Stomach smooth muscle (tissue), 2 donors: Measurements from ENCODE around the gene HDAC7.

Source experiments
- H3K27ac ChIP-seq: one replicate; pipeline ENCODE4 v1.7.0; 2013; ENCODE audit warnings: mild to moderate bottlenecking, low read length, inconsistent platforms
- H3K27me3 ChIP-seq, 2 donors: one replicate each; pipeline ENCODE4 v1.7.0; 2013; ENCODE audit warnings: low read length in 2 of 2; ENCODE audit not compliant: insufficient read depth in 2 of 2, control insufficient read depth in 1 of 2
- H3K36me3 ChIP-seq, 2 donors: one replicate each; pipeline ENCODE4 v1.7.0; 2013; ENCODE audit warnings: low read length in 2 of 2; ENCODE audit not compliant: control insufficient read depth in 2 of 2, insufficient read depth in 2 of 2
- H3K4me1 ChIP-seq: one replicate; pipeline ENCODE4 v1.7.0; 2013; ENCODE audit warnings: low read length; ENCODE audit not compliant: control insufficient read depth, insufficient read depth
- H3K4me3 ChIP-seq, 2 donors: one replicate each; pipeline ENCODE4 v1.7.0; 2013; ENCODE audit warnings: low read length in 2 of 2
- H3K9ac ChIP-seq, 2 donors: one replicate each; pipeline ENCODE4 v1.7.0; 2013; ENCODE audit warnings: low read length in 2 of 2, mild to moderate bottlenecking in 1 of 2
- H3K9me3 ChIP-seq, 2 donors: one replicate each; pipeline ENCODE4 v1.7.0; 2013; ENCODE audit warnings: low read length in 2 of 2; ENCODE audit not compliant: control insufficient read depth in 2 of 2
- donor health status: healthy.
- donor health status: Pancreatic carcinoma.

The HDAC7 gene

DNA sequence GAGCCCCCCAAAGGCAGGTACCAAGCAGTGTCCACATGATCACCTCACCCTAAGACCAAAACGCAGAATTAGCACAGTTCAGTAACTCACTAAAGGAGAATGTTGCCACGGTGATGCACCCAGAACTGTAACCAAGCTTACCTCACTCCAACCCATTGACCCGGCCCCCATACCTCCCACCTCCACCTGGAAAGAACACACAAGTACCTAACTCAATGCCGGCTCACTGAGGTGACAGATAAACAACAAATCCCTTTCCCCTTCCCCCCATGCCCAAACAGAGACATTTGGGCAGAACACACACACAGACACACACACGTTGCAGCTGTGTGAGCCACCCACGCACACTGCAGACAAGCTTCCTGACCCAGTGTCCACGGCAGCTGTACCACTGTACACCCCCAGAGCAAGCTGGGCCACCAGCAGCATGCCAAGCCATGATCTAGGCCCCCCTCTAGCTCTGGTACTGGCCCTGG is 62.3 kb downstream of the HDAC7 start:
- no peaks in the 10 kb centered on the region for H3K9me3 ChIP-seq
- peak overlapping the region; percentile 33 to 47 for H3K9ac ChIP-seq
- peak overlapping the region; percentile 24 for H3K27ac ChIP-seq
- H3K27me3 ChIP-seq = no peaks in the 10 kb centered on the region
- peaks cover 37% of the 10 kb centered on the region for H3K4me1 ChIP-seq
- peak overlapping the region; percentile 83 to 84 for H3K4me3 ChIP-seq
- no peaks in the 10 kb centered on the region for H3K36me3 ChIP-seq

DNA sequence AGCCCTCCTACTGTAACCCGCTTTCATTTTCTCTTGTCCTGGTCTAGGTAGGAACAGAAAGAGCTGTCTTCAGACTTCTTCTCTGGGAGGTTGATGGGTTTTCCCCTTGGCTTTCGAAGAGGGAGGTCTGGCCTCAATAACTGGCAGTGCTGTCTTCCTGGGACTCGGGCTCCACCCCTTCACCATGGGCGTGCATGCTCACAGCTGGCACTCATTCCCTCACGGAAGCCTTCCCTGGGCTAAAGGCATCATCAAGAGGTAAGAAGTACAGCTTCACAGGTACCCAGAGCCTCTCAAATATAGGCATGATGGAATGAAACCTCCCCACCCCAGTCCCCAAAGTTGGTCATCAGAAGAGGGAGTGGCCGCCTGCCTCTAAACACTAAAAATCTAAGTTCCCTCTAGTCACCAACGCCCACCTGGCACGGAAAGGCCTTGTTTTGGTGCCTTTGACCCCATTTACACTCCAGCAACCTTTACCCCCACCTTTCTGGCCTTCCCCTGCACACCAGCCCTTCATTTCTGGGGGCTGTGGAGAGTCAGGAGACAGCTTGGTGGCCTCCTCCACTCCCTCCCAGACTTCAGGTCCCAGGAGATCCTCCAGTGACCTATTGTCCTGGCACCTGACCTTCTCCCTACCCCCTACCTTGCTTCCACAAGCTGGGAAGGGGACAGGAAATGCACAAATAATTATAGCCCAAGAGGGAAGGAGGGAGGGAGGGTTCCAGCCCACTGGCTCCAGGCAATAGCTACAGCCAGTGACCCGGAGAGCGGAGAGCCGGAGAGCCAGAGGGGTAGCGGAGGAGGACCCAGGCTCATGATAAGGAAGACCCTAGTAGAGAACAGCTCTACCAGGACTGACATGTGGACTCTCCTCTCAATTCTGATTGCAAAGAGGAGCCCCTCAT is 63.8 kb downstream of the HDAC7 start:
- Histone ChIP-seq H3K4me1 (peaks cover 44% of the 10 kb centered on the region), H3K9me3 (no peaks in the 10 kb centered on the region), H3K27ac (no peak overlapping the region), H3K36me3 (no peaks in the 10 kb centered on the region), H3K4me3 (peak overlapping the region in 1 of 2 donors; percentile 52), H3K9ac (no peak overlapping the region), H3K27me3 (no peaks in the 10 kb centered on the region)

DNA sequence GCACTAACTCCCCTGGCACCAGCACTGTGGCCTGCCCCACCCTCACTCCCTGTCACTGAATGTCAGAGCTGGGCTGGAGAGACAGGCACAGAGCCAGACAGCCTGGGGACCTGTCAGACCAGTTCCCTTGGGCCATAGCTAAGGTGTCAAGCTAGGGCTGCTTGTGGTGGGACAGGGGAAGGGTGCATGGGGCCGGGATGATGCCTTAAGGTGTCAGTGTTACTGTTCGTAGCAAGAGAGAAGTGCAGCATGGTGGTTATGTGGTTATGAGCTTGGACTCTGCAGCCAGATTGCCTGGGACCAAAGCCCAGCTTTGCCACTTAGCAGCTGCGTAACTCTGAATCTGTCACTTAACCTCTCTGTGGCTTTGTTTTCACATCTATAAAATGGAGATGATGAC is 64.8 kb downstream of the HDAC7 start:
- no peaks in the 10 kb centered on the region for H3K27me3 ChIP-seq
- no peaks in the 10 kb centered on the region for H3K9me3 ChIP-seq
- H3K4me3 ChIP-seq = peak overlapping the region in 1 of 2 donors; percentile 40
- no peak overlapping the region for H3K9ac ChIP-seq
- H3K4me1 ChIP-seq = peaks cover 42% of the 10 kb centered on the region
- no peaks in the 10 kb centered on the region for H3K36me3 ChIP-seq
- H3K27ac ChIP-seq = peak overlapping the region; percentile 24

DNA sequence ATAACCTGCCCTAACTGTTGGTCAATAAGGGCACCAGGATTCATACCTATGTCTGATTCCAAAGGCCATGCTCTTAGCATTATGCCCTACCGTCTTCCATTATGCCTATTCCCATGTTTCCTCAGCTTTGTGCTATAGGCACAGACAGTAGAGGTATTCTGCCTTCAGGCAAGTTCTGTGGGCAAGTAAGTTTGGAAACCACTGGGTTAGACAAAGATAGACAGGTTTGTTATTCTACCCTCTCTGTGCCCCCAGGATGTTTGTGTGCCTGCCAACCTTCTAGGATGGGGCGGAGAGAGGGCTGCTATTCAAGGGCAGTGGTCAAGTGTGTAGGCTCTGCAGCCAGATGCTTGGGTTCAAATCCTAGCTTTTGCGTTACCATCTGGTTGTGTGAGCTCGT is 65.6 kb downstream of the HDAC7 start:
- Histone ChIP-seq H3K4me1 (peaks cover 37% of the 10 kb centered on the region), H3K27ac (peak overlapping the region; percentile 24), H3K4me3 (no peak overlapping the region), H3K27me3 (no peaks in the 10 kb centered on the region), H3K36me3 (no peaks in the 10 kb centered on the region), H3K9me3 (no peaks in the 10 kb centered on the region), H3K9ac (peak overlapping the region in 1 of 2 donors; percentile 20)

DNA sequence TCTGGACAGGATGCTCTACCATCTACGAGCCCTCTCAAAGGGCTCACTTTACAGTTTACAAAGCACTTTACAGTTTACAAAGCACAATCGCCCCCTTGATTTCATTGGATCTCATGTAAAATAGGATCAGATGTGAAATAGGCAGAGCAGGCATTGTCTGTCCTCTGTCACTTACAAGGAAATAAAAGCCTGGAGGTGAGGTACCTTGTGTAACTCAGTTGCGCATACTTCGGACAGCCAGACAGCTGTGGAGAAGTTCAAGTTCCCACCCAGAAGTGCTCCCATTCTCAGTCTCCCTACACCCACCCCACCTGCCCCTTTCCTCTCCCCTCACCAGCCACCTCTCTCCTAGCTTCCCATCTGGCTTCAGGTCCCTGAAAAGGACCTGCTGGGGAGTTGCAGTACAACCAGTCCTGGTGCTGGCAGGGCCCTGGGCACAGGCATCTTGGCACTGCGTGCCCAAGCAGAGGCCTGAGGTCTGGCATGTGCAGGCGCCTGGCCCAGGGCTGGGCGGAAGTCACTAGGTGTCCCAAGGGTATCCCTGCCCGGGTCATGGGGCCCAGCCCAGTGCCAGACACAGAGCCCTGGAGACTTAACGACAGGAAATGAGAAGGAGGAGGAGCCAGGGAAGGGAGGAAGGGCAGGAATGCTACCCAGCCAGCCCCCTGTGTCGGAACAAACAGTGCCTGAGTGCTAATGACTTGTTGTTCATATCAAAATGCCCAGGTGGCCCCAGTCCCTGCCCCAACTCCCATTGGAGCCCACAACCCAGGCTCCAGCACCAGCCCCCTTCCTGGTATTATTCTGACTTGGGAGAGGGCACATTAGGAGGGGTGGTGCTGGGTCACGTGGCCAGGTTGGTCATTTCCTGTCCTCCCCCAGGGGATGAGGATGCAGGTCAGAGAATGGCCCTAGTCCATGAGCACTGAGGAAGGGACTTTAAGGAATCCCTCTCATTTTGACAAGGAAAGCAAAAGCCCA is 66.4 kb downstream of the HDAC7 start:
- H3K4me1 ChIP-seq = peaks cover 33% of the 10 kb centered on the region
- H3K36me3 ChIP-seq = no peaks in the 10 kb centered on the region
- peak overlapping the region in 1 of 2 donors; percentile 36 for H3K9ac ChIP-seq
- H3K27ac ChIP-seq = no peak overlapping the region
- no peaks in the 10 kb centered on the region for H3K9me3 ChIP-seq
- H3K4me3 ChIP-seq = peak overlapping the region in 1 of 2 donors; percentile 22
- H3K27me3 ChIP-seq = no peaks in the 10 kb centered on the region

GRCh38 chr12:47752552-47752951 is 67.2 kb downstream of the HDAC7 start:
- Histone ChIP-seq H3K9me3 (no peaks in the 10 kb centered on the region), H3K4me3 (no peak overlapping the region), H3K27me3 (peaks cover 0 to 2% of the 10 kb centered on the region in 2 donors), H3K27ac (no peak overlapping the region), H3K4me1 (peaks cover 25% of the 10 kb centered on the region), H3K36me3 (no peaks in the 10 kb centered on the region), H3K9ac (no peak overlapping the region)

DNA sequence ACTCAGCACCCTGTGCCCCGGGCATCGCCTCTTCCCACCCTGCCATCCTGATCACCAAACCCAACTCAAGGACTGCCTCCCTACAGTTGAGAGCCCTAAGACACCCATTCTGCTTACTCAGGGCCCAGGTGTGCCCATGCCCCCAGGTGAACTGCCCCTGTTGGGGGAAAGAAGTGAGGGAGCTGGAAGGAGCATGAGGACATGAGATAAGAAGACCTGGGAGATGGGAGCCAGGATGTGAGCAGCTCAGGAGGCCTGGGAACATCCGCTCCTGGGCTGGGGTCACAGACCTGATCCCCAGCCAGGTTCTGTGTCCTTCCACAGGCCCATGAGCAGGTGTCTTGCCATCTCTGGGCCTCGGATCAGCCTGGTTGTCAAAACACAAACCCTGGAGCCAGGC is 67.6 kb downstream of the HDAC7 start:
- Histone ChIP-seq H3K9ac (no peak overlapping the region), H3K9me3 (no peaks in the 10 kb centered on the region), H3K27me3 (peaks cover 0 to 2% of the 10 kb centered on the region in 2 donors), H3K27ac (no peak overlapping the region), H3K4me3 (no peak overlapping the region), H3K36me3 (no peaks in the 10 kb centered on the region), H3K4me1 (peaks cover 23% of the 10 kb centered on the region)

- Histone ChIP-seq H3K9ac (no peak overlapping the region), H3K36me3 (no peaks in the 10 kb centered on the region), H3K27ac (no peak overlapping the region), H3K4me1 (peaks cover 23% of the 10 kb centered on the region), H3K27me3 (peaks cover 0 to 2% of the 10 kb centered on the region in 2 donors), H3K9me3 (no peaks in the 10 kb centered on the region), H3K4me3 (no peak overlapping the region)
Observed at GRCh38 chr12:47751561-47751960, 68.1 kb downstream of the HDAC7 start.

DNA sequence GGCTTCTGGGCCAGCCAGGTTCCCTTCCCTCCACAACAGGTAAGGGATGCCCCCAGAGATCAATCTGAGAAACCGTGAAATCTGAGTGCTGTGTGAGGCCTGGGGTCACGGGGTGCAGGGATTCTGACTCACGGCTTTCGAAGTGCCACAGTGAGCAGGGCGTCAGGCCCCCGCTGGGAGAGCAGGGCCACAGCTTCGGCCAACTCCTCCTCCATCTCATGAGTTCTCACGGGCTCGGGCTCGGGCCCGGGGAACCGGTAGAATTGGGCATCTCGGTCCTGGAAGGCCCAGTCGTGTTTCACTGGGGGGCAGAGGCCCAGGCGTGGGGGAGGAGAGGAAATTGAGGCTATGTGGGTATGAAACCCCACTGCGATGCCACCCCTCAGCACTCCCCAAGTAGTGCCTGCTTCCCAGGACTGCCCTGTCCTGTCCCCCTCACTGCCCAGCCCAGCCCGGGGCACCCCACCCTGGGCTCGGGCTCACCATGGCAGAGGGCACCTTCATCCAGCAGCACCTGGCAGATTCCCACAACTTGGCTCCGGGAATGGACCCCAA is 68.7 kb downstream of the HDAC7 start:
- Histone ChIP-seq H3K4me1 (peaks cover 23% of the 10 kb centered on the region), H3K9ac (no peak overlapping the region), H3K9me3 (no peaks in the 10 kb centered on the region), H3K36me3 (no peaks in the 10 kb centered on the region), H3K27ac (no peak overlapping the region), H3K27me3 (peaks cover 0 to 2% of the 10 kb centered on the region in 2 donors), H3K4me3 (no peak overlapping the region)

- Histone ChIP-seq H3K36me3 (no peaks in the 10 kb centered on the region), H3K4me1 (peaks cover 23% of the 10 kb centered on the region), H3K9ac (no peak overlapping the region), H3K27ac (no peak overlapping the region), H3K4me3 (no peak overlapping the region), H3K27me3 (peaks cover 0 to 2% of the 10 kb centered on the region in 2 donors), H3K9me3 (no peaks in the 10 kb centered on the region)
Observed at GRCh38 chr12:47750229-47750798, 69.4 kb downstream of the HDAC7 start.
